ENCODE results near the gene CRABP2.

- TF ChIP-seq, protein P1, sequence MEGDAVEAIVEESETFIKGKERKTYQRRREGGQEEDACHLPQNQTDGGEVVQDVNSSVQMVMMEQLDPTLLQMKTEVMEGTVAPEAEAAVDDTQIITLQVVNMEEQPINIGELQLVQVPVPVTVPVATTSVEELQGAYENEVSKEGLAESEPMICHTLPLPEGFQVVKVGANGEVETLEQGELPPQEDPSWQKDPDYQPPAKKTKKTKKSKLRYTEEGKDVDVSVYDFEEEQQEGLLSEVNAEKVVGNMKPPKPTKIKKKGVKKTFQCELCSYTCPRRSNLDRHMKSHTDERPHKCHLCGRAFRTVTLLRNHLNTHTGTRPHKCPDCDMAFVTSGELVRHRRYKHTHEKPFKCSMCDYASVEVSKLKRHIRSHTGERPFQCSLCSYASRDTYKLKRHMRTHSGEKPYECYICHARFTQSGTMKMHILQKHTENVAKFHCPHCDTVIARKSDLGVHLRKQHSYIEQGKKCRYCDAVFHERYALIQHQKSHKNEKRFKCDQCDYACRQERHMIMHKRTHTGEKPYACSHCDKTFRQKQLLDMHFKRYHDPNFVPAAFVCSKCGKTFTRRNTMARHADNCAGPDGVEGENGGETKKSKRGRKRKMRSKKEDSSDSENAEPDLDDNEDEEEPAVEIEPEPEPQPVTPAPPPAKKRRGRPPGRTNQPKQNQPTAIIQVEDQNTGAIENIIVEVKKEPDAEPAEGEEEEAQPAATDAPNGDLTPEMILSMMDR (conservative IDR thresholded peaks at IDR 0.05; ENCODE audit: low read depth, low read length): no peak
- TF ChIP-seq EZH2 (IDR thresholded peaks at IDR 0.05; ENCODE audit: borderline replicate concordance, low read depth, low read length, poor library complexity, severe bottlenecking): no peak
Measured at GRCh38 chr1:156738916-156739315, 33.5 kb upstream of the CRABP2 start.

All from A673 (cell line).